Left renal pelvis (tissue), 4 donors: ENCODE data around the gene SYPL1. TPM values are rescaled to one million over a fixed set of nuclear protein-coding genes. Genes with fewer than 3 reads are reported as not detected.
"Not testable (repeated sequence)": the region's sequence is repeated elsewhere in the genome, so short reads cannot be mapped to it uniquely, and the experiment has no call there.

Source experiments
- DNase-seq, 4 donors: peaks; one replicate each; pipeline ENCODE4 v3.0.0-alpha.2; 2013; ENCODE audit warnings: low read depth in 4 of 4, low spot score in 3 of 4
- polyA plus RNA-seq, 4 donors: library from polyadenylated mRNA; unstranded; fragments of 120-200 nt; gene quantifications; one replicate each; pipeline ENCODE4 v1.2.1, GENCODE V29; 2013; ENCODE audit not compliant: insufficient read length in 4 of 4

SYPL1 gene
- 100 to 1,000 TPM; 121 to 168 (median 138) TPM for polyA plus RNA-seq

DNA sequence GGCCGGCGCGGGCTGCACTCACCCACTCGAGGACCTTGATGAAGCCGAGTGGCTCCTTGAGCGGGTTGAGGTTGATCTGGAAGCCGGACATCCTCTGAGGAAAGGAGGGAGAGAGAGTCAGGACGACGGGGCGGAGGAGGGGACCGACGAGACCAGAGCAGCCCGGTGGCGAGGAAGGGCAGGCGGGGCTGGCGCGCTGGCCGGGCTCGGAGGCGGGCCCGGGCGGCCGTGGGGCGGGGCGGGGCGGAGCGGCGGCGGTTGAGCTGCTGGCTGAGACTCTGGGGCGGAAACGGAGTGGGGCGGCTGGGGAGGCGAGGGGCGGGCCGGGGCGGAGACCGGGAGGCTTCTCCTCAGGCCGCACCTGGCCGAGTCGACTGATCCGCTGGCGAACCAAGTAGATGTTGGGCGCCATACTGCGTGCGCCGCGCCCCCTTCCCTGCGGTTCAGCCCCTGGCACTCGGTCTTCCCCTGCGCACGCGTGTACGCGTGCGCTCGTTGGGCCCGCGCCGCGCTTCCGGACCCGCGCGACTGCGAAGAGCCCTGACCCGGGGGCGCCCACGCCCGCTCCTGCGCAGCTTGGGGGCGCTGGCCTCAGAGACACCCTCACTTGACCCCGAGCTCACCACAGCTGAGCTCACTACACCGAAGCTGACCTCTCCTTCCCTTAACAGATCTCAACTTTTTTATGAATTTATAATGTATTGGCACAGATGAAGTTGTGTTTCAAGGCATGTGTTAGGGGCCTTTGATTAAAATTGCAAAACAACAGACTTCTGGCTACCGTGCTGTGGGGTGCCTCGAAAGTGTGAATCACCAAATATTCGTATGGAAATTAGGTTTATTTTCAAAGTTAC, at the start of gene SYPL1:
TSS of gene SYPL1 (minus strand) at position 195 of the 854 bp plus-strand sequence. CDS start at position 91, 104 bp downstream.
- DNase-seq, result peak; percentile 64 to 76 (median 72)

DNA sequence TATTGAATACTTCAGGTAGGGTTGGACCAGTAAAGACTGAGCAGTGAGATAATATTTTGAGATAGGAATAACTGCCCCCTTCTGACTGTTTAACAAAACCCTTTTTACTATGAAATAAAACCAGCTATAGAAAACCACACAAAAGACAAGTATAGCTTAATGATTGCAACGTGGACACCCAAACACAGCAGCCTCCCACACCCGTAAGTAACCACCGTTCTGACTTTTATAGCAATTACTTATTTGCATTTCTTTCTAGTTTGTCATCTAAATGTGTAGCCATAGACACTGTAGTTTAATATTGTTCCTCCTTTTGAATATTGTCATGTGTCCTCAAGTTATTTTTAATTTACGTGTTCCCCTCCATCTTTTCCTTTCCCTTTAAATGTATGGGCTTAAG, 42.9 kb upstream of the SYPL1 start:
- DNase-seq, result no peak

DNA sequence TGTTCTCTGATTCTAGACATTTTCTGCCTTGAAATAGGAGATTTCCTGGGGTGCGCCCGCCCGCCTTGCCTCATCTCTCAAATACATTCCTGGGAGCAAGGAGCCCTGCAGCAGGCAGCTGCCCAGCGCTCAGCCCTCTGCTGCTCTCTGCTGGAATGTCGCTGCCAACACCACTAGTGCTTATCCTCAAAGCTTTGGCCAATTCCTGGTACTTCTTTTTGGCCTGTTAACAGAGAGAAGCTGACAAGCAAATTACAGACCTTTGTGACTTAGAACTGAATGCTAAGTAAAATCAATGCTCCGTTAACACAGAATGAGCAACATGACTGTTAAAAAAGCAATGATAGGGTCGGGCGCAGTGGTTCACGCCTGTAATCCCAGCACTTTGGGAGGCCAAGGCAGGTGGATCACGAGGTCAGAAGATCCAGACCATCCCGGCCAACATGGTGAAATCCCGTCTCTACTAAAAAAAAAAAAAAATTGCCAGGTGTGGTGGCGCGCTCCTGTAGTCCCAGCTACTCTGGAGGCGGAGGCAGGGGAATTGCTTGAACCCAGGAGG, 41.9 kb upstream of the SYPL1 start:
- DNase-seq, result peak; percentile 53 to 67 (median 58)

DNA sequence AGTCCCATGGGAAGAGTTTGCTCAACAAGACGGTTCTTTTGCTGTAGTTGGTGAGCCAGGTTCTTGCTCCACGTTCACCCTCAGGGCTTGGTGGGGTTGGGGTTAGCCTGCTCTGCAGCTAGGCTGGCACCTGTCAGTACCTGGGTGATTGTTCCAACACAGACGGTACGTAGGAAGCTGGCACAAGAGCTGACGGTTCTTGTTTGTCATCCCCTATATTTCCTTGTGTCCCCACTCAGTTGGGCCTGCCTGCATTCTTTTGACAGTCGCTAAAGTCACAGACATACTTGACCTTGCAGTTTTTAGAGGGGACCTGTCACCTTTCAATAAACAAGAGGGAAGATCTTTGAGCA, 40.2 kb upstream of the SYPL1 start:
- no peak for DNase-seq

DNA sequence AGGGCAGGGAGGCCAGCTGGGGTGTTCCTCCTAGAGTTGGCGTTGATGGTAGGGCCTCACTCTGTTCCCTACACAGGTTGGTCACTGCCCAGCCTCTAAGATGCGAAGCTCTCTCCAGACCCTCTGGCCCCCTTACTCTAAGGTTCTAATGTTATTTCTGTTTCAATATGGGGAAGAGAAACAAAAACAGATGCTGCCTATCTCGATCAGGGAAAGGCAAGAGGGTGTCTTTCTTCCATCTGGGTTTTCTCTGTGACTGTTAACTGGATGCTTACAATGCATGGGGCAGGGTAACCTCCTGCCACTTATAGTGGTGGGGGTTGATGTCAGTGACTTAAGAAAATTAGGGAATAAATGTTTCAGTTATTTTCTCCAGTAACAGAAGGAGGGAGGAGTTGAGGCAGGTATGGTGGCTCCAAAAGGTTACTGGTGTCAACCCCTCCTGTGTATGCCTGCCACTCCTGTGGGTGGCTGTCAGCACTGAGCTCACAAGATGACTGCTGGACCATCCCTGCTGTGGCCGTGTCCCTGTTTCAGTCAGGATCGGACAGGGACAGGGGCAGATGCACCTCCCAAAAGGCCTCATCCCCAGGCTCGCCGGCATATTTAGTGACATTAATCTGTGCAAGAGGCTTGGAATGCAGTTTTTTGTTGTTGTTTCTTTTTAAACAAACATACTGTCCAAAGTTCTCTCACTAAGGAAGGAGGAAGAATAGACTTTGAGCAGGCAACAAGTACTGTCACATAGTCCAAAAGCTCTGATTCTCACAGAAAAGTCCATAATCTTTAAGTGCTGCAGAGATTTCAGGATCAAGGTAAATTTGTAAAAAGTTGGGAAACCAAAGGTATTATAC, 39.6 kb upstream of the SYPL1 start:
- DNase-seq, result no peak

DNA sequence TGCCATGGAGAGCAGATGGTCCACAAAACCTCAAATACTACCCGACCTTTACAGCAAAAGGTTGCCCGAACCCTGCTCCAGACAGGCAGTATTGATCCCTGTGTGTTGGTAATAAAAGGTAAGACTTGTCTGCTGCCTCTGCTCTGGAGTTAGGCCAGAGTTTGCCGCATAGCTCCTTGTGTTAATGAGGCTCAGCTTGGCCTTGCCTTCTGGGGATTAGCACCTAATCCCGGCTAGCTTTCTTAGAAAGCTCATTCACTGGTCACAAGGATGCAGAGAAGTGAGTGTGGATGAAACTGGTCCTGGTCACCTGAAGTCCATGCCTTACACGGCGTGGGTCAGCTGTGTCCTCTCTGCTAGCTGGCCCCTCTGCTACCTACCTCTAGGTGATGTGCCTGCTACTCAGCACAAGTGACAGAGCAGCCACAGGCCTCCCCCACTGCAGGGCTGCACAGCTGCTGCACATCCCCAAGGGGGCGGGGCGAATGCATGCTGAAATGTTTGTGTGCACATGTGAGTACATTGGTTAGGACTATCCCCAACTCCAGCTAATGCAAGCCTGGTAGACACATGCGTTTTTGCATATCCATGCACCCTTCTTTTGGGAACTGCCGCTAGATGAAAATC, 31.7 kb upstream of the SYPL1 start:
- no peak for DNase-seq

DNA sequence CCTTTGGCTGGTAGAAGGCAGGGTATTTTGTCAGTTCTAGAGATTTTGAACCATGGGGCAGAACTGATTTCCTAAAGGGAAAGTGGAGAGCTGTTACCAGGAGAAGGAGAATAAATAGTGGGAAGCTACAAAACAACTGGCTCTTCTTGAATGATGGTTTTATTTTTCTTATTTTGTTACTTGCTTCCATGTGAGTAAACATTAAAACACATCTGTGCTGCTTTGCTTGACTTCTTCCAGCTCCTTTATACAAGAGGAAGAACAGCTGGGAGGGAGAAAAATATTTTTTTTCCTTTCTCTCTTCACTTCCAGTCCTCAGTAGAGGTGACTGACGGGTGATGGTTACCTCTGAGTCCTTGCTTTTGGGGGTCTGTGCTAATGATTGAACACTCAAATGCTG, 30.0 kb upstream of the SYPL1 start:
- no peak for DNase-seq

DNA sequence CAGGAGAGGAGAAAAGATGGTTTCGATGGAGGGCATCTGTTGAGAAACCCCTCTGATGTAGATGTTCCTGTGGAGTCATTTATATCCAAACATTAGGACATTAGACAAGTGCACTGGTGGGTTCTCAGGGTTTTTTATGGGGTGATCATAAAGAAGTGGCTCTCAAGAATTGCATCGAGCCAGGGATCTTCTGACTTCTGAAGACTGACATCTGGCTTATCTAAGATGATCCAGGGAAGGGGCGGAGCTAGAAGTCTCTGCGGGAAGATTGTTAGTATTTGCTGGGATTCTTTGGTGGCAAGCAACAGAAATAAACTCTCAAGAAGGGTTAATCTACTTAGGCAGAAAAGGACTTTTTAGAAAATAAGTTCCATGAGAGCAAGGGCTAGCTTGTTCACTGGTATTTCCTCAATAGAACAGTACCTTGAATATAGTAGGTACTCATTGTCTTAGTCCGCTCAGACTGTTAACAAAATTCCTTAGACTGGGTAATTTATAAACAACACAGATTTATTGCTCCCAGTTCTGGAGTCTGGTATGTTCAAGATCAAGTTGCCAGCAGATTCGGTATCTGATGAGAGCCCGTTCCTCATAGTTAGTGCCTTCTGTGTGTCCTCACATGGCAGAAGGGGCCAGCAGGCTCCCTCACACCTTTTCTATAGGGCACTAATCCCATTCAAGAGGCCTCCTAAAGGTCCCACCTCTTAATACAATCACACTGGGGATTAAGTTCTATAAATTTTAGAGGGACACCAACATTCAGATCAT, 28.5 kb upstream of the SYPL1 start:
- no peak for DNase-seq

DNA sequence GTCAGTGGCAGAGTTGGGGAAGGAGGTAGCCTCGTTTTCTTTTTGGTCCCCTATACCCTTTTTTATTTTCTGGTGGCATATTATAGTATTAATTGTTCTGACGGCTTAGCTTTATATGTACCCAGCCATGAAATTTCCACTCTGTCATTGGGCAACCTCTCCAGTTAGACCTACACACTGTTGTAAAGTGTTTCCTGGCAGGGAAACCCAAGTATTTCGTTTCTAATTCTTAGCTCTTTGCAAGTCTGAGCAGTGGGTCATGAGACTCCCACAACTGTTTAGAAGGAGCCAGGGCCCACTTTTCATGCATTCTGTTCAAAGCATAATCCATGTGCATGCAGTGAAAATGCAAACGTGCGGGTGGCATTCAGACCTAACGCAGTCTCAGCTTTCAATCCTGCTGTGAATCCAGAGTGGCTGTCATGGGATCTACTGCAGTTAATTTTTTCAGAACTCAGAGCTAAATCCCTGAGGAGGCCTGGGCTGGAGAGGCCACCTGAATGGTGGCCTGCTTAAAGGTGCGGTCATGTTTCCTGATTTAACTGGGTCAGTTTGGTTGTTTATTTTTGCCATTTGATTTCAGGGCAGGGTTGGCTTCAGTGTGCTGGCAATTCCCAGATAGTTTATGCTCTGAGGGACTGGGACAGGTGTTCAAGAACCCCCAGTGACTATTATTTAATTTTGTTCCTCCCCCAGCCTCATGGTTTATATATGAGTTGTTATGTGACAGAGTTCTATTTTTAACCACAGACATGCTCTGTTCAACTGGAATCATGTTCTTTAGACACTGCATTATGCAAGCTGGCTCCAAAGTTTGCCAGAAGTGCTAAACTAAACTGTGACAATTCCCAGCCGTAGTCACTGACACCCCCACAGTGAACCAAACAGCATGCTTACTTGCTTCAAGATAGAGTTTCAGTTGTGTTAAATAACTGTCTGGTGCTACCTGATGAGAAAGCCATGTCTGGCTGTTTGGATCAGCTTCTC, 27.4 kb upstream of the SYPL1 start:
- DNase-seq, result peak in 3 of 4 donors; percentile 46 to 62 (median 52)

DNA sequence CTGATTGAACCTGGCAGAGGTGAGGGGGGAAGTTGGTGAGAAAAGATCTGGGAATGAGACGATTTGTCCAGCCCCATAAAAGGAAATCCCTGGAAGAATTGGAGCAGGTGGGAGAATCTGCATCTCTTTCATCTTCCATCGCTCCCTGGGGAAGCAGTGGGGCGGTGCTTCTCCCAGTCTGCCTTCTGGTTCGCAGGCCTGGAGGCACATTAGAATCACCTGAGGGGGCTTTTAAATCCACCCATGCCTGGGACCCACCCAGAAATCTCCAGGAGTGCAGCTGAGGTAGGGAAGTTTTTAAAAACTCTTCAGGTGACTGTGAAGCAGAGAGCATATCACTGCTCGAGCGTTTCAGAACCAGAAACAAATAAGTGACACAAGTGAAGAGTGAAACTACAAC, 26.7 kb upstream of the SYPL1 start:
- no peak for DNase-seq

DNA sequence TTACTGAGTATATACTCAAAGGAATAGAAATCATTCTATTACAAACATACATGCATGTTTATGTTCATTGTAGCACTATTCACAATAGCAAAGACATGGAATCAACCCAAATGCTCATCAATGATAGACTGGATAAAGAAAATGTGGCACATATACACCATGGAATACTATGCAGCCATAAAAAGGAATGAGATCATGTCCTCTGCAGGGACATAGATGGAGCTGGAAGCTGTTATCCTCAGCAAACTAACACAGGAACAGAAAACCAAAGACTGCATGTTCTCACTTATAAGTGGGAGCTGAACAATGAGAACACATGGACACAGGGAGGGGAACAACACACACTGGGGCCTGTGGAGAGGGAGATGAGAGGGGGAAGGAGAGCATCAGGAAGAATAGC, 26.1 kb upstream of the SYPL1 start:
- DNase-seq, result not testable (repeated sequence)

DNA sequence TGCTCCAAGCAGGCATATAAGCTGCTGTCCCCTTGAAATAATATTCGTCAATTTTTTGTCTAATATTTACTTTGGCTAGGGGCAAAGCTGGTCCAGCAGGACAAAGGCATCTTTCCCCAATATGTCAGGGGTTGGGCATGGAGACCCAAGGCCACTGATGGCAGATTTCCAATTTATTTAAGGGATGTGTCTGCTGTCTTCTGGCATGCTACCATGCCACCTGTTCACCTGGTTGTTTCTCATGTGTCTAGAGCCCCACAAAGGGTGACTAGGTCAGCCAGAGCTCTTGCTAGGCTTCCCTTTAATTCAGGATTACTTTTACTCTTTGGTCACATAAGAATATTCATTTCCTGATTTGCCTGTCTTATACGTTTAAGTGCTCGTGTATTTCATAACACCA, 22.1 kb upstream of the SYPL1 start:
- no peak for DNase-seq

DNA sequence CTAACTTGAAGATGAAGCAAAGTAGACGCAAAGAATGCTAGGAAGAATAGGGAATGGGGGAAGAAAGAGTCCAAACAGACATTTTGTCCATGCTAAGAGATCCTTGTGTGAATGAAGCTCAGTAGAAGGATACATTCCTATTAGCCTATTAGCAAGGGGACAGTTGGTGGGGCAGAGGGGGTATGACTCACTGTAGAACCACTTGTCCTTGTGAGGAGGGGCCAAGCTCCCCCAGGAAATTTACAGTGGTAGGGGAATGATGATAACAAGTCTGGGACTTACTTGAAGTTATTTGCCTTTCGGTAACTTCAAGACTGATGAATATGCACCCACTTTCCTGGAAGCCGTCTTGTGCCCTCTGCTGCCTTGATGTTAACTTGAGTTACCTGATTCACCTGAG, 17.2 kb upstream of the SYPL1 start:
- no peak for DNase-seq

DNA sequence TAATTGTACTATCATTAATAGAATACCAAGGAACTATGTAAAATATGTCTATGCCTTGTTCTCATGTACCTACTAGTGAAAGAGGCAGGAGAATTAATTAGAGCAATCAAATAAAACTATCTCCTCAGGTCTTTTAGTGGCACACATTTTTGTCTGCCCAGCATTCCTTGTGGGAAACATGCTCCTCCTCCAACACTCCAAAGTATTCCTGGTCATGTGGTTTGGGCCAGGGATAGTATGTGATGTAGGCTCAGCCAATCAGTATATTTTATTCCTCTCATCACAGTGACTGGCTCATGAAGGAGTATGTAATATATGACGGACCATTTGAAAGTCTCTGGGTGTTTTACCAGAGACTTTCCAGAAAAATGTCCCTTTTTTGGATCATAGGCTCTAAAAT, 16.7 kb upstream of the SYPL1 start:
- DNase-seq, result no peak

DNA sequence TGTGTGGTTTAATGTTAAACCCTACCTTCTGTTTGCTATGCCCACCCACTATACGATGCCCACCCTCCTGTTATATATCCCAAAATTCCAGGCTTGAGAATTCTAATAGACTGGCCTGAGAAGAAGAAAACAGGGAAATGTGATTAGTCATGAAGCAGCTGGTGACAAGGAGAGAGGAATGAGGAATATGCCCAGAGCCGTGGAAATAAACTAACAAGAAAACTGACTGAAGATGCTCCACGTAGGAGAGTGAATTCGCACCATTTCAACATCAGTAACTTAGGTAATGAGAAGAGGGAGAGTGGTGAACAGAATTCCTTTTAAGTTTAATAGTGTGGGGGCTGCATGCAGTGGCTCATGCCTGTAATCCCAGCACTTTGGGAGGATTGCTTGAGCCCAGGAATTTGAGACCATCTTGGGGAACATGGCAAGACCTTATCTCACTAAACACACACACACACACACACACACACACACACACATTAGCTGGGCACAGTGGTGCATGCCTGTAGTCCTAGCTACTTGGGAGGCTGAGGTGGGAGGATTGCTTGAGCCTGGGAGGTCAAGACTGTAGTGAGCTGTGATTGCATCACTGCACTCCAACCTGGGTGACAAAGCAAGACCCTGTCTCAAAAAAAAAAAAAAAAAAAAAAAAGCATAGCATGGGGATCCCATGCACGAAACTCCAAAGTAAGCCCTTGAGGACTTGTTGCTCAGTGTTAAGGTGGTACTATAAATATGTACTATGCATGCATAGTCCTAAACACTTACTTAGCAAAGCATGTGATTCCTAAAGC, 16.1 kb upstream of the SYPL1 start:
- no peak for DNase-seq

DNA sequence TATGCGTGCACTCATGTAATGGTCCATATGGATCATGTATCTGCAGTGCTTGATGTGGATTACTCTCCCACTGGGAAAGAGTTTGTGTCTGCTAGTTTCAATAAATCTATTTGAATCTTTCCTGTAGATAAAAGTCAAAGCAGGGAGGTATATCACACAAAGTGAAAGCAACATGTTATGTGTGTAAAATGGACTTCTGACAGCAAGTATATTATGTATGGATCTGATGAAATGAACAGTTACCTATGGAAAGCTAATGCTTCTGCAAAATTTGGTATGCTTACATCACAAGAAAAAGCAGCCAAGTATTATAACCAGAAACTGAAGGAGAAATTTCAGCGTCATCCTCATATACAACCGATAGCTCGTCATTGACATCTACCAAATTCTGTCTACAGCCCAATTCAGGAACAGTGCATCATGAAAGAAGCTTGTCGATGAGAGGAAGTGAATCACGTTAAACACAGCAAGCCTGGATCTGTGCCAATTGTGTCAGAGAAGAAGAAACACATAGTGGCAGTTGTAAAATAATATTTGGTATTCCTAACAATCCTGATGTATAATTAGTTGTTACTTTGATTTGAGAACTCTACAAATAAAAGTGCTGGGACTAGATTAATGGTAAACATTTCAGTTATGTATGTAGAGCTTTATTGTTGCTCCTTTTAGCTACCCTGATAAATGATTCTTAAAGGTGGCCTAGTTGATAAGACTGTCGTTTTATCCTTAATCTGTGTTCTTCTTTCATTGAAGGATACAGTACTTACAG, 14.2 kb upstream of the SYPL1 start:
- DNase-seq, result no peak

DNA sequence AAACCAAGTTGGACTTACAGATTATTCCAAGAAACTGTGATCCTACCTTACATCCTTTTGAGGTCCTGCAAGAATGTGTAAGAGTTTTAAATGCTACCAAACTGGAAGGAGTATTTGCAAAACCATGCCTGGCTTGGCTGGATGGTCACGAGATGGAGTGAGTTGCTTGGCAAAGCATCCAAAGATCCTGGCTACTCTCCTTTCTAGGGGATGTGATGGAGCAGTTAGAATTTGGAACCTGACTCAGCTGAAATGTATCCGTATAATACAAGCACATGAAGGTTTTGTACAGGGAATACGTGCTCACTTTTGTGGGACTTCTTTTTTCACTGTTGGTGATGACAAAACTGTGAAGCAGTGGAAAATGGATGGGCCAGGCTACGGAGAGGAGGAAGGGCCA, 13.3 kb upstream of the SYPL1 start:
- no peak for DNase-seq
